Neural crest cell (in vitro differentiated cells): ENCODE data around the gene CSRP1. TPM values are rescaled to one million over a fixed set of nuclear protein-coding genes. Genes with fewer than 3 reads are reported as not detected.

ENCODE experiments used
- DNase-seq: peaks from one replicate; pipeline ENCODE4 v3.0.0; 2021; ENCODE audit warnings: low read depth, mixed read lengths, low spot score
- H3K27ac Mint-ChIP-seq: one replicate; pipeline ENCODE4 v1.8.0; 2021; ENCODE audit warnings: mild to moderate bottlenecking, mixed read lengths; ENCODE audit not compliant: unreplicated experiment
- H3K27me3 Mint-ChIP-seq: 2 replicates; pipeline ENCODE4 v1.8.0; 2021; ENCODE audit warnings: low read depth, mild to moderate bottlenecking, mixed read lengths
- H3K36me3 Mint-ChIP-seq: 2 replicates; pipeline ENCODE4 v1.8.0; 2021; ENCODE audit warnings: low read depth, mild to moderate bottlenecking, mixed read lengths
- H3K4me1 Mint-ChIP-seq: 2 replicates; pipeline ENCODE4 v1.8.0; 2021; ENCODE audit warnings: mixed read lengths
- H3K4me3 Mint-ChIP-seq: one replicate; pipeline ENCODE4 v1.8.0; 2021; ENCODE audit warnings: mild to moderate bottlenecking, mixed read lengths
- H3K9me3 Mint-ChIP-seq: 2 replicates; pipeline ENCODE4 v1.8.0; 2021; ENCODE audit warnings: mixed read lengths
- CTCF ChIP-seq: fragments of 200-600 bp; sonication (generic); conservative IDR thresholded peaks from 2 replicates; pipeline ENCODE4 v1.5.0; 2021; ENCODE audit warnings: antibody characterized with exemption, mild to moderate bottlenecking
- total RNA-seq: library from RNA; stranded (reverse); gene quantifications from 2 replicates; pipeline ENCODE4 v1.2.1, GENCODE V29; 2021

The CSRP1 gene
- total RNA-seq, 1 donor from 2014 or later = 1.5 TPM

- H3K4me3 Mint-ChIP-seq = no peak overlapping the region
- DNase-seq = no peak
These were observed 61.6 kb downstream of the CSRP1 start for GRCh38 chr1:201445310-201445709.

GRCh38 chr1:201444792-201445191 is 62.1 kb downstream of the CSRP1 start:
- Mint-ChIP-seq H3K4me1 (peaks cover 23% of the 10 kb centered on the region), H3K27ac (no peak overlapping the region), H3K27me3 (no peaks in the 10 kb centered on the region), H3K4me3 (no peak overlapping the region), H3K9me3 (peaks cover 7% of the 10 kb centered on the region), H3K36me3 (no peaks in the 10 kb centered on the region)
- no peak for DNase-seq
- TF ChIP-seq CTCF = no peak

More at GRCh38 chr1:201445310-201445709, 61.6 kb downstream of the CSRP1 start:
- TF ChIP-seq CTCF = no peak
- H3K27me3 Mint-ChIP-seq = no peaks in the 10 kb centered on the region
- H3K27ac Mint-ChIP-seq = no peak overlapping the region
- peaks cover 7% of the 10 kb centered on the region for H3K9me3 Mint-ChIP-seq
- no peaks in the 10 kb centered on the region for H3K36me3 Mint-ChIP-seq
- H3K4me1 Mint-ChIP-seq = peaks cover 28% of the 10 kb centered on the region

DNA sequence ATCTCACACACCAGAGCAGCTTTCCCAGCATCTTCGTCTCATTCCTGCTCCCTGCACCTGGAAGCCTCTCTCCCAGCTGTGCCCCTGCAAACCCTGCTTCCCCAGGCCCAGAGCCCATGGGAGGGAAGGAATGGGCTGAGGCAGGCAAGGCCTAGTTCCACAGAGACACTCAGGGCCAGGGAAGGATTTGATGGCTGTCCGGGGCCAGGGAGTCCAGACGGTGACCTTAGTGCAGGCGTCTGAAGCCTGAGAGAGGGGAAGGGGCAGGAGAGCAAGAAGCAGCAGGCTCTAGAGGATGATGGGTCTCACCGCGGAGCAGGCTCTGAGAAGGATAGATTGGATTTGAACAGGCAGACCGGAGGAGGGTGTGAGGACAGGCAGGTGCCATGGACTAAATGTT is 63.2 kb downstream of the CSRP1 start:
- Mint-ChIP-seq H3K4me3 (no peak overlapping the region), H3K36me3 (no peaks in the 10 kb centered on the region), H3K9me3 (peaks cover 7% of the 10 kb centered on the region), H3K27me3 (no peaks in the 10 kb centered on the region), H3K4me1 (peaks cover 14% of the 10 kb centered on the region), H3K27ac (no peak overlapping the region)
- TF ChIP-seq CTCF = no peak
- no peak for DNase-seq

GRCh38 chr1:201436969-201437368 is 70.0 kb downstream of the CSRP1 start:
- no peak overlapping the region for H3K4me3 Mint-ChIP-seq
- H3K27me3 Mint-ChIP-seq = peaks cover 5% of the 10 kb centered on the region
- peaks cover 10% of the 10 kb centered on the region for H3K9me3 Mint-ChIP-seq
- peaks cover 18% of the 10 kb centered on the region for H3K4me1 Mint-ChIP-seq
- DNase-seq = no peak
- TF ChIP-seq CTCF = no peak
- peaks cover 2% of the 10 kb centered on the region for H3K36me3 Mint-ChIP-seq
- no peak overlapping the region for H3K27ac Mint-ChIP-seq

- peaks cover 2% of the 10 kb centered on the region for H3K36me3 Mint-ChIP-seq
- no peak overlapping the region for H3K27ac Mint-ChIP-seq
- H3K9me3 Mint-ChIP-seq = peaks cover 9% of the 10 kb centered on the region
- TF ChIP-seq CTCF = no peak
- peaks cover 20% of the 10 kb centered on the region for H3K4me1 Mint-ChIP-seq
- H3K4me3 Mint-ChIP-seq = no peak overlapping the region
- H3K27me3 Mint-ChIP-seq = peaks cover 5% of the 10 kb centered on the region
- DNase-seq = no peak
These were observed 70.5 kb downstream of the CSRP1 start for GRCh38 chr1:201436393-201436792.

DNA sequence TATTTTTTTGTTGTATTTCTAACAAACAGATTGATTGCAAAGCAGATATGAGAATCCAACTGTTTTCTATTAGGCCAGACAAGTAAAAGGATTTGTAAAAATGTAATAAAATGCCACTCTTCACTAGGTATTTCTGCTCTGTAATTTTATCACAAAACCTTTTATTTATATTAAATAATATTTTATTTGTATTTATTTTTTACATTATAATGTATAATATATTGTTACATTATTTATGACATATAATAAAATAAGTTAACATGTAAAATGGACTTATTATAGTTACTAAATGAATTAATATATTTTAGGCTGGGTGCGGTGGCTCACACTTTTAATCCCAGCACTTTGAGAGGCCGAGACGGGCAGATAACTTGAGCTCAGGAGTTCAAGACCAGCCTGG is 72.7 kb downstream of the CSRP1 start:
- H3K27ac Mint-ChIP-seq = no peak overlapping the region
- H3K4me3 Mint-ChIP-seq = no peak overlapping the region
- peaks cover 5% of the 10 kb centered on the region for H3K27me3 Mint-ChIP-seq
- H3K36me3 Mint-ChIP-seq = peaks cover 2% of the 10 kb centered on the region
- DNase-seq = no peak
- peaks cover 3% of the 10 kb centered on the region for H3K9me3 Mint-ChIP-seq
- peaks cover 24% of the 10 kb centered on the region for H3K4me1 Mint-ChIP-seq
- no peak for TF ChIP-seq CTCF
